Measurements from ENCODE around the gene FIBIN. TPM values are rescaled to one million over a fixed set of nuclear protein-coding genes. Genes with fewer than 3 reads are reported as not detected.

FIBIN gene
- total and polyA plus RNA-seq, 4 donors: 1.6 to 3.7 (median 2.2) TPM

DNA sequence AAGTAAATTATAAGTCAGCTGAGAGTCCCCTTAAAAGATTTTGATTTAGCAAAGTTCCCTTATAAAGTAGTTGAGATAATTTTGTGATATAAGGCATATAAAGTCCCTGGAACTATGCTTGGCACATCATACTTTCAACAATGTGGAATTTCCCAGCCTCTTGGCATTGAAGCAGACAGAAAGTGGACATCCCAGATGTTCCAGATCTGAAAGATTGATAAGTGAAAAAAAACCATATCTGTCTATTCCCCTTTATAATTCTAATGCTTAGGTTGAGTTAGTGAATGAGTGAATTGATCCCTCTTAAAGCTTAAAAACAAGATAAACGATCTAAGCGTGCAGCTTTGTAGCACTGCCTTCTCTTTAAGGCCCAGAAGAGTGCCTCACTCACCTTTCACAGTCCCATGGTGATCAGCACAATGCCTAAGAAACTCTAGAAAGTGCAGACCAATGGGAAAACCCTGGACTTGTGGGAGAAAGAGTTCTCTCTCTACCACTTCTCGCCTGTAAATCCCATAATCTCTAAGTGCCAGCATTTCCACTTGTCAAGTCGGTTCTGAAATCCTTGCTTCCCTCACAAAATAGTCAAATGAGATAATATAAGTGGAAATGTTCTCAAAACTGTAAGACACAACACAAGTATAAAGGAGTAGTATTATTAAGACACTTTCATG, 17.8 kb downstream of the FIBIN start (continued):
- TF ChIP-seq, protein P1, sequence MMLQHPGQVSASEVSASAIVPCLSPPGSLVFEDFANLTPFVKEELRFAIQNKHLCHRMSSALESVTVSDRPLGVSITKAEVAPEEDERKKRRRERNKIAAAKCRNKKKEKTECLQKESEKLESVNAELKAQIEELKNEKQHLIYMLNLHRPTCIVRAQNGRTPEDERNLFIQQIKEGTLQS (IDR thresholded peaks at IDR 0.05): no peak
- TF ChIP-seq FOXA2 (IDR thresholded peaks at IDR 0.05): no peak

- TF ChIP-seq SP1 (IDR thresholded peaks at IDR 0.05): no peak
- TF ChIP-seq, protein P2, sequence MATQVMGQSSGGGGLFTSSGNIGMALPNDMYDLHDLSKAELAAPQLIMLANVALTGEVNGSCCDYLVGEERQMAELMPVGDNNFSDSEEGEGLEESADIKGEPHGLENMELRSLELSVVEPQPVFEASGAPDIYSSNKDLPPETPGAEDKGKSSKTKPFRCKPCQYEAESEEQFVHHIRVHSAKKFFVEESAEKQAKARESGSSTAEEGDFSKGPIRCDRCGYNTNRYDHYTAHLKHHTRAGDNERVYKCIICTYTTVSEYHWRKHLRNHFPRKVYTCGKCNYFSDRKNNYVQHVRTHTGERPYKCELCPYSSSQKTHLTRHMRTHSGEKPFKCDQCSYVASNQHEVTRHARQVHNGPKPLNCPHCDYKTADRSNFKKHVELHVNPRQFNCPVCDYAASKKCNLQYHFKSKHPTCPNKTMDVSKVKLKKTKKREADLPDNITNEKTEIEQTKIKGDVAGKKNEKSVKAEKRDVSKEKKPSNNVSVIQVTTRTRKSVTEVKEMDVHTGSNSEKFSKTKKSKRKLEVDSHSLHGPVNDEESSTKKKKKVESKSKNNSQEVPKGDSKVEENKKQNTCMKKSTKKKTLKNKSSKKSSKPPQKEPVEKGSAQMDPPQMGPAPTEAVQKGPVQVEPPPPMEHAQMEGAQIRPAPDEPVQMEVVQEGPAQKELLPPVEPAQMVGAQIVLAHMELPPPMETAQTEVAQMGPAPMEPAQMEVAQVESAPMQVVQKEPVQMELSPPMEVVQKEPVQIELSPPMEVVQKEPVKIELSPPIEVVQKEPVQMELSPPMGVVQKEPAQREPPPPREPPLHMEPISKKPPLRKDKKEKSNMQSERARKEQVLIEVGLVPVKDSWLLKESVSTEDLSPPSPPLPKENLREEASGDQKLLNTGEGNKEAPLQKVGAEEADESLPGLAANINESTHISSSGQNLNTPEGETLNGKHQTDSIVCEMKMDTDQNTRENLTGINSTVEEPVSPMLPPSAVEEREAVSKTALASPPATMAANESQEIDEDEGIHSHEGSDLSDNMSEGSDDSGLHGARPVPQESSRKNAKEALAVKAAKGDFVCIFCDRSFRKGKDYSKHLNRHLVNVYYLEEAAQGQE (IDR thresholded peaks at IDR 0.05): no peak
- TF ChIP-seq HNF4G (IDR thresholded peaks at IDR 0.05): no peak
- TF ChIP-seq JUND (IDR thresholded peaks at IDR 0.05): peak in 1 of 2 donors; percentile 20
- TF ChIP-seq FOXA1 (IDR thresholded peaks at IDR 0.05): no peak
- WGBS: 58% methylated on average over 4 of the region's 4 CpGs
- no peak overlapping the region for H3K27ac ChIP-seq (ENCODE audit: low read depth in 1 of 2, low read length in 2 of 2)
- H3K9me3 ChIP-seq (ENCODE audit: control insufficient read depth in 4 of 4, low read length in 3 of 4): no peaks in the 10 kb centered on the region
- H3K27me3 ChIP-seq (ENCODE audit: control insufficient read depth in 4 of 4, insufficient read depth in 4 of 4, low read length in 3 of 4): no peaks in the 10 kb centered on the region
- no peaks in the 10 kb centered on the region for H3K36me3 ChIP-seq (ENCODE audit: control insufficient read depth in 4 of 4, insufficient read depth in 3 of 4, low read depth in 1 of 4, low read length in 3 of 4)
- H3K9ac ChIP-seq (ENCODE audit: low read depth in 1 of 2, low read length in 2 of 2): no peak overlapping the region
- no peak overlapping the region for H3K4me3 ChIP-seq (ENCODE audit: low read depth in 1 of 3, low read length in 3 of 3)
- DNase-seq (ENCODE audit: low spot score): no peak
- H3K4me1 ChIP-seq (ENCODE audit: control insufficient read depth in 4 of 4, insufficient read depth in 4 of 4, low read length in 3 of 4): no peaks in the 10 kb centered on the region
Measured at GRCh38 chr11:27012234-27012921, 18.5 kb downstream of the FIBIN start.

GRCh38 chr11:27013781-27014361, 20.0 kb downstream of the FIBIN start:
- no peak for DNase-seq (ENCODE audit: low spot score)
- Histone ChIP-seq H3K9ac (ENCODE audit: low read depth in 1 of 2, low read length in 2 of 2) (no peak overlapping the region), H3K36me3 (ENCODE audit: control insufficient read depth in 4 of 4, insufficient read depth in 3 of 4, low read depth in 1 of 4, low read length in 3 of 4) (no peaks in the 10 kb centered on the region), H3K27me3 (ENCODE audit: control insufficient read depth in 4 of 4, insufficient read depth in 4 of 4, low read length in 3 of 4) (no peaks in the 10 kb centered on the region), H3K4me3 (ENCODE audit: low read depth in 1 of 3, low read length in 3 of 3) (no peak overlapping the region), H3K9me3 (ENCODE audit: control insufficient read depth in 4 of 4, low read length in 3 of 4) (no peaks in the 10 kb centered on the region), H3K4me1 (ENCODE audit: control insufficient read depth in 4 of 4, insufficient read depth in 4 of 4, low read length in 3 of 4) (no peaks in the 10 kb centered on the region), H3K27ac (ENCODE audit: low read depth in 1 of 2, low read length in 2 of 2) (no peak overlapping the region)
- TF ChIP-seq TAF1 (conservative IDR thresholded peaks at IDR 0.05): no peak
- no peak for TF ChIP-seq YY1 (IDR thresholded peaks at IDR 0.05)
- TF ChIP-seq RXRA (IDR thresholded peaks at IDR 0.05): no peak
- TF ChIP-seq EGR1 (IDR thresholded peaks at IDR 0.05; ENCODE audit: low read depth in 2 of 2): no peak
- TF ChIP-seq, protein P3, sequence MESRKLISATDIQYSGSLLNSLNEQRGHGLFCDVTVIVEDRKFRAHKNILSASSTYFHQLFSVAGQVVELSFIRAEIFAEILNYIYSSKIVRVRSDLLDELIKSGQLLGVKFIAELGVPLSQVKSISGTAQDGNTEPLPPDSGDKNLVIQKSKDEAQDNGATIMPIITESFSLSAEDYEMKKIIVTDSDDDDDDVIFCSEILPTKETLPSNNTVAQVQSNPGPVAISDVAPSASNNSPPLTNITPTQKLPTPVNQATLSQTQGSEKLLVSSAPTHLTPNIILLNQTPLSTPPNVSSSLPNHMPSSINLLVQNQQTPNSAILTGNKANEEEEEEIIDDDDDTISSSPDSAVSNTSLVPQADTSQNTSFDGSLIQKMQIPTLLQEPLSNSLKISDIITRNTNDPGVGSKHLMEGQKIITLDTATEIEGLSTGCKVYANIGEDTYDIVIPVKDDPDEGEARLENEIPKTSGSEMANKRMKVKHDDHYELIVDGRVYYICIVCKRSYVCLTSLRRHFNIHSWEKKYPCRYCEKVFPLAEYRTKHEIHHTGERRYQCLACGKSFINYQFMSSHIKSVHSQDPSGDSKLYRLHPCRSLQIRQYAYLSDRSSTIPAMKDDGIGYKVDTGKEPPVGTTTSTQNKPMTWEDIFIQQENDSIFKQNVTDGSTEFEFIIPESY (IDR thresholded peaks at IDR 0.05): no peak
- no peak for TF ChIP-seq HNF4A (conservative IDR thresholded peaks at IDR 0.05)
- TF ChIP-seq, protein P2 (IDR thresholded peaks at IDR 0.05): no peak
- TF ChIP-seq MAX (IDR thresholded peaks at IDR 0.05): no peak
- TF ChIP-seq GABPA (IDR thresholded peaks at IDR 0.05 in 1 of 2, conservative IDR thresholded peaks at IDR 0.05 in 1 of 2): no peak
- TF ChIP-seq NR2F2 (IDR thresholded peaks at IDR 0.05): no peak
- no peak for TF ChIP-seq HNF4G (IDR thresholded peaks at IDR 0.05)
- 83% methylated on average over 4 of the region's 4 CpGs for WGBS

All from liver (tissue), 9 donors.